GM19238 (cell line): ENCODE measurements around the gene HTT.
A peak's percentile ranks its signal among the peaks of the same experiment; 100 is the strongest.

Experiments
- DNase-seq: peaks from one replicate; pipeline ENCODE4 v3.0.0; 2011; ENCODE audit warnings: low spot score; ENCODE audit not compliant: insufficient read length

The HTT gene

DNA sequence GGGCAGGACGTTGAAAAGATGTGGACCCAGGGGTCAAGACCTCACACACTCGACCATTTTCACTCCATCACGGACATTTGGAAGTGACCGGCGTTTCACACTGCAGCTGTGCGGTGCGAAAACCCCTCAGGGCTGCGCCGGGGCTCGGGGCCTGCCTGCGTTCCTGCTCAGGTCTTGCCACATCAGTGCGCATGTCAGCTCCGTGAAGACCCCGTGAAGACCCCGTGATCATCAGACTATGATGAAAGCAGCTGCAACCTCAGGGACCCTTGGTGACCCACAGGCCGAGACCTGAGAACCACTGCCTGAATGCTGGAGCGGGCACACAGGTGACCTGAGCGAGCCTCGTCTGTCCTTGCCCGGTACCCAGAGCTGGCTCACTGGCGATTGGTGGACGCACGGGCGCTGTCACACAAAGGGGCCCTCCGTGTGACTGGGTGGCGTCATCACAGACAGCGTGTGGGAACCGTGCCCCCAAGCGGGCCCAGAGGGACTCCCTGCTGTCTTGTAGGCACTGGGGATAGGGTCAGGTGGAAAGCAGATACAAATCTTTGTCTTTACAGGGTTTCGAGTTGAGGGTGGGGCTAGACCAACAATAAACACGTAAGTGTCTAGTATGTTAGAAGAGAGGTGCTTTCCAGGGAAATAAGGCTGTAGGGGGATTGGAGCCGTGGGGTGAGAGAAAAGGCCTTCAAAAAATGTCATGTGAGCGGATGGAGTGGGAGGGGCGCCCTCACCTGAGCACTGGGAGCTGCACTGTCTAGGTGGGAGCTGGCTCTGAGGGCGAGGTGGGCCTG is 187.1 kb downstream of the HTT start:
- no peak for DNase-seq

DNA sequence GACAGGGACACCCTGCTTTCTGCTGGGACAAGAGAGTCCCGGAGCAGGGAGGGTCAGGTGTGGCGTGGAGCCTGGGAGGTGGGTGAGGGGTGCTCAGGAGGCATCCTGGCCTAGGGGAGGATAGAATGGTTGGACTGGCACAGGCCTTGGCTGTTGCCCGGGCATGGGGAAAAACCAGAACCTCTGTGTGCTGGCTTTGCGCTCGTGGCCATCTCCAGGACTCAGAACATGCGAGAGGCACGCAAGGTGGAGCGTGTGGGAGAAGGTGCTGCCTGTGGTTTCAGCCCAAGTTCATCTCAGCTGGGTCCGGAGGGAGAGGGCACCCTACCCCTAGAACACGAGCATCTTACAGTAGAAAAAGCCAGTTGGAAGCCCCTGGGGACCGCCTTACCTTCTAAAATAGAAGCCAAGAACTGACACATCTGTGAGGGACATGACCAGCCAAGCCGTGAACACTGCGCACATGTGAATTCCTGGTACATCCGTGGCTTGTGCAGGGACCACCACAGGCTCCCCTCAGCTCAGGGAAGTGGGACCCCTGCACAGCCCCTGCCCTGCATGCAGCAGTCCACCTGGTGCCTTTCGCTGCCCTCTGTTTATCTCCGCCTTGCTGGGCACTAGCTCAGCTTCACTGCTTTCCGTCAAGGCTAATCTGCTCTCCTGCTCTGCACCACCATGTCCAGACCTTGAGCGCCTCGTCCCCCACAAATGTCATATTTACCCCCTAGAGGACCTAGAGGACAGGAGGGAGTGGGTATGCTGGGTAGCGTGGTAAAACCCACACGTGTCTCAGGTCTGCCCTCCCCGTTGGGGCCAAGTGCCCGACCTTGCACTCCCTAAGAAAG is 187.9 kb downstream of the HTT start:
- no peak for DNase-seq

DNA sequence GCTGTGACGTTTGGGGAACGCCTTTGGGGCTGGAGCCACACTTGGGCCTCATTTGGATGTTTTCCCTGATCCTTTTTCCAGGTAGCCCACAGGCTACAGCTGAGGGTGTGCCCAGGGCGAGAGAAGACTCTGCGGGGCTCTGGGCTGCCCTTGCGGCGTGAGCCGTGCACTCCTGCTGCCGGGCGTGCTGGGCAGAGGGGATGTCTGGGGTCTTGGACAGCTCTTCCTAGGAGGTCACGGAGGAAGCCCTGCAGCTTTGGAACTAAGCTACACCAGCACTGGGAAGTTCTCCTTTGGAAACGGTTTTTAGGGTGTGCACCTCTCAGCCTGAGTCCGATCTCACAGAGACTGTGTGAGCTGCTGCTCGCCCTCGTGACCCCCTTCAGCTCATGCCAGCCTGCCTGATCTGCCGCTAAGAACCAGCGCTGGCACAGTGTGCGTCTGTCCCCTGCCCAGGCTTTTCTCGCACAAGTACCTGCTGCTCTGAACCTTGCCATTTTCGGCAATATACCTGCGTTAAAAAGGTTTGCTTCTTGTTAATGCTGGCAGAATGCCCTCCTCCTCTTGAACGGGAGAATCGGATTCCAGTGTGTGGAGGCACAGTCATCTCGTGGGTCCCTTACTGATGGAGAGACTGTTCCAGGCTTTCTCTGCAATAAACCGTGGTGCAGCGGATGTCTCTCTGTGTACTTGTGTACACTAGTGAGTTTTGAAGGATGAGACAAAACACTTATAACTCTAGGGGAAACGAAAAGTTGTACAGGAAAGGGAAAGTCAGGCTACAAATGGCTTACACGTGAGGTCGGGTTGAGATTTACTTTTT is 188.8 kb downstream of the HTT start:
- DNase-seq, result no peak

DNA sequence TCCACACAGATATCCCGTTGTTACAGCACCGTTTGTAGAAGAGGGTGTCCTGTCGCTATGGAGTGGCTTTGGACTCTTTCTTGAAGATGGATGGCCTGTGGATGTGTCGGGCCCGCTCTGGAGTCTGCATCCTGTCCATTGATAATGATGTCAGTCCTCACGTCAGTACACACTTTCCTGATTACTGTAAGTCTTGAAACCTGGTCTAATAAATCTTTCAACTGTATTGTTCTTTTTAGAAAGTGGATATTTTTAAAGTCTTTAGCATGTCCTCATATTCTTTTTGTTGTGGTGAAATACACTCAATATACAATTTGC is 189.4 kb downstream of the HTT start:
- no peak for DNase-seq

DNA sequence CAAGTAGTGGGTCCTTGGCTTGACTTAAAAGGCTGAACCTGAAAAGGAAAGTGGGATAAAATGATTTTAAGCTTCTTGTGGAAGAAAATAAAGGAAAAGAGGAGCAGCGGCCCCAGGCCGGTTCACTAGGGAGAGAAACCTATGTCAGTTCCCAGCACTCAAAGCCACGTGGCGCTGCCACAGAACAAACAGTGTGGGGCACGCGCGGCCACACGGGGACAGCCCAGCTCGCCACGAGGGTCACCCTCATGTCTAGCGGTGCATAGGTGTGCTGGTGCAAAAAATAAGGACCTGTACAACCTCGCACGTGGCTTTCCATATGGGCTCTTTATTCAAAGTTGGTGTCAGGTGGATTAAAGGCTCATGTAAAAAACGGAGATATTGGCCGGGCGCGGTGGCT is 191.6 kb downstream of the HTT start:
- no peak for DNase-seq

DNA sequence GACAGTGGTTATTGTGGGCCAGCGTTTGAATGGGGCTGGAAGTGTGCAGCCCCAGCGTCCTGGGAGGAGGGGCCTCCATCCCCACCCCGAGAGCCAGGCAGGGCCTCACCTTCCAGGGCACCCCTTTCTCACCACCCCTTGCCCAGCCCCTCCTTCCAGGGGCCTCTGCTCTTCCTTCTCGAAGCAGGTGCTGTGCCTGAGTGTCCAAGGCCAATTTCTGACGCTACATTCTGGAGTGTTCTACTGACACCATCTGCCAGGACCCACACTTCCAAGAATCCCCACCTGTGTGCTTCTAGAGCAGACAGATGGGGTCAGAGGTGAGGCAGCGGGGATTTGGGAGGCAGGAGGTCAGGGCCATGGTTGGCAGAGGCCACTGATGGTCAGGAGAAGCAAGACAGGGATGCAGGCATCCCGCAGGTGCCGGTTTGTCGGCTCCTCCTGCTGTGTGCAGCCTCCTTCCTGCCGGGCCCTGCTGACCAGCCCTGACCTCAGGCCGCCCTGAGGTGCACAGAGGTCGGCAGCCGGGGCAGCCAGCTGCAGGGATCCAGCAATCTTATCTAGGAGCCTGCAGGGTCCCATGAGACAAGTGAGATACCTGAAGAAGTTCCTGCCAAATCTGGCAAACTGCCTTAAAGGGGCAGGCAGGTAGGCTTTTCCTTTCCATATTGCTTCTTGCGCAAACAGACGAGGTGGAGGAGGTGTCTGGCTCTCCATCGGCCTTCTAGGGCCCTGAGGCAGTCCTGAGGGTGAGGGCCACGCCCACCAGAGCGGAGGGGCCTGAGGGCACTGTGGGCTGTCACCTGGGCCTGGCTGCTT is 193.3 kb downstream of the HTT start:
- DNase-seq, result no peak

DNA sequence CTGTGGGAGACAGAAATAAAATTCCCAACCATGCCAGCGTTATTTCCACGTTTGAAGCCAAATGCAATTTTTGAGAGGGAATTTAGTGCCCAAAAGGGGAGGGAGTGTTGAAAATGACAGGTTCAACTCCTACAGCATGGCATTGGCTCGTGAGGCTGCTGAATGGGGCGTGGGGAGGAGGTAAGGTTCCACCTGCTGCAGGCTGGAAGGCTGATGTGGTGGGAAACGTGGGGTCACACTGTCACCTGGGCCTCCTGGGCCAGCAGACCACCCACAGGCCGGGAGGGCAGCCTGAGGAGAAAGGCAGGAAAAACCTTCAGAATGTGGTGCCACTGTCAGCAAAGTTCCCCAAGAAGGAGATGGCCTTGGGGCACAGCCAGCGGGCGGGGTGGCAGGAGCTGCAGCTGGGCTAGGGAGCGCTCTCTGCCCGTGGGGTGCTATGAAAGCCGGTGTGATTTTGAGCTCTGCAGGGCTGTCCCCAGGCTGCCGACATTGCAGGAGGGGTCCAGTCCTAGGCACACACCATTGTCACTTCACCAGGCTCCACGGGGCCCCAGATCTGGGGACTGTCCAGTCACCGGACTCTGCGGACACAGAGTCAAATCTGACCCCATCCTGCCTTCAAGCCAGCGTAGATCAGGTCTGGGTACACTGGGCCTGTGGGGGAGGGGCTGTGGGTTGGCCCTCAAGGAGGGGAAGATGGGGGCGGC is 194.1 kb downstream of the HTT start:
- no peak for DNase-seq

DNA sequence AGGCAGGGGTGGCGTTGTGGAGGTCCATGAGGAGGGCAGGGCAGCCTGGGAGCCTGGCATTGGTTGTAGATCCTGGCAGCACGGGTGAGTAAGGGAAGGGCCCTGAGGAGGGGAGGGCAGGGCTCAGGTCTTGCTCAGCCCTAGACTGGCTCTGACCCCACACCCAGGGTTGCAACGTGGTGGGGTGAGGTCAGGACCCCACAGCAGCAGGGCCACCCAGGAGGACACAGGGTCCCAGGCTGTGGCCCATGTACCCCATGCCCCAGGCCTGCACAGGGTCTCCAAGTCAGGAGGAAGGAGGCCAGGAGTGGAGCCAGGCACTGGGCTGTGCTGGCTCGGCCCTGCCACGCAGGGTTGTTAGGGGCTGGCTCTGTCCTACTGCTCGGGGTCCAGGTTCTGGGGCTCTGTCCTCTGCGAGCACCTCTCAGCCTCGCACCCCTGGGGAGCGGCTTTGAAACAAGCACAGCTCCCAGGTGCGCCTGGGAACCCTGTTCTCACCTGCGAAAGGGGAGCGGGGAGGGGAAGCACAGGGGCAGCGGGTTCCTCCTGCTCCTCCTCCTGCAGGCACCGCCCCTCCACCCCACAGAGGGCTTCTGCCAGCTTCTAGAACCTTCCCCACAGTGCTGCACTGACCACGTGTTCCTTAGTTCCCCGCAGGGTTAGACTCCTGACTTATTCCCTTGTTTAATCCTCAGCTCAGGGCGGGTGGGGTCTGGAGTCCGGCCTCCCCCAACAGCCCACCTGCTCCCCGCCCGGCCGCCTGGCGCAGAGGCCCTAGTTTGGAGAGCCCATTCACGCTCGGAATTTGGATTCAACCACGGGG is 194.8 kb downstream of the HTT start:
- DNase-seq, result no peak

DNA sequence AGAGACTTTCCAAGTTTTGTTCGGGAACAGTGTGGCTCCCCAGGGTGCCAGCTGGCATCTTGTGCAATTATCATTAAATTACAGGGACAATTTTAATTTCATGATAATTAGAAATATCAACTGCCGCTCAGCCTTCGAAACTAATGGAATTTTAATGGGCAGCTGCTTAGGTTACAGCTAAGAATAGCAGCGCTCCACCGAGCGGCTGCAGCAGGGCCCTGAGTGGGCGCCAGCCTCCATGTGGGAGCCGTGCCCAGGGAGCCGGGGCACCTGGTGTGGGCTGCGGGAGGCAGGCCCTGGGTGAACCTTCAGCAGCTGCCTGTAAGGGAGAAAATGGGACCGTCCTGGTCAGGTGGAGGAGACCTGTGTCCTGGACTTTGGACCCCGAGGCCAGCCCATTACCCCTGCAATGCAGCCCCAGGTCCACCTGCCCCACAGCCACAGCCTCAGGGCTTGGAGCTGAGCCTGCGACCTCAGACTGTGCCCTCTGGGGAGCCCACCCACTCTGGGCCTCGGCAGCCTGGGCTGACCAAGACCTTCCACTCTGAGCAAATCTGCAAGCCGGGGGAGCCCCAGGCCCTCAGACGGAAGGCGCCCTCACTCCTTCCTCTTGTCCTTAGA is 195.6 kb downstream of the HTT start:
- no peak for DNase-seq

DNA sequence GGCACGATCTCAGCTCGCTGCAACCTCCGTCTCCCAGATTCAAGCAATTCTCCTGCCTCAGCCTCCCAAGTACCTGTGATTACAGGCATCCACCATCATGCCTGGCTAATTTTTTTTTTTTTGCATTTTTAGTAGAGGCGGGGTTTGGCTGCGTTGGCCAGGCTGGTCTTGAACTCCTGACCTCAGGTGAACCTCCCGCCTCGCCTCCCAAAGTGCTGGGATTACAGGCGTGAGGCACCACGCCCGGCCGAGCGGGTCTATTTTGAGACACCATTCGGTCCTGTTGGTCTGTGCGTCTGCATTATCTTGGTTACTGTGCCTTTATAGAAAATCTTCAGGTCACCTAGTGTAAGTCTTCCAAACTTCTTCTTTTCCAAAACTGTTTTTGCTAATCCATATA is 196.7 kb downstream of the HTT start:
- no peak for DNase-seq

DNA sequence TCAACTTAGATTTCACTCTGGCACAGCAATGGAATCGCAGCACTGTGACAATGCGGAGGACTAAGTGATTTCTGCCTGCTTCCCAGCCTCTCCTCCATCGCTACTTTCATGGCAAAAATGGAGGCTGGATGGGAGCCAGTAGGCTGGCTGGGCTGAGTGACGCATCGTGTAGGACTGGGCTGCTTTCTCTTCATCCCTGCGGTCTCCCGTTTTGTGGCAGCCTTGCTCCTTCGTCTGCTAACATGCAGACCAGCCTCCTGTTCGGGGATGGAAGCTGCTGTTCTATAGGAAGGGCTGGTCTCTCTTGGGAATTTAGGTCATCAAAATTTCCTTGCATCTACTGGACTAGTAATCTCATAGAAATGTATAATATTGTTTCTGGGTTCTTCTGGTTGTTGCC is 202.5 kb downstream of the HTT start:
- DNase-seq, result no peak

DNA sequence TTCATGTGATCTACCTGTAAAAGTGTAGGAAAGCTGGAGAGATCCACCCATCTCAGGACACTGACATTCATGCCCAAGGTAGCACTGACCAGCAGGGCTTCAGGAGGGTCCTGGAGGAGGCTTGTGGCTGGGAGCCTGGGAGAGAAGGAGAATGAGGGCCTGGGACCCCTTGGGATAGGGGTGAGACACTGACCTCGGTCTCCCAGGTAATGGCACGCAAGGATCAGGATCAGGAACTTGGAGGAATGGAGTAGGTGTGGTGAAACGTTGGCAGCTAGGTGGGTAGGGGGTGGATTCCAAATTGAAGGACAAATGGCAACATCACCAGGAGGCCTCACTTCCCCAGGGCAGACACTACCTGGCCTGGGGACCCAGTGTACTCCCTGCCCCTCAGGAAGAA is 206.0 kb downstream of the HTT start:
- no peak for DNase-seq

DNA sequence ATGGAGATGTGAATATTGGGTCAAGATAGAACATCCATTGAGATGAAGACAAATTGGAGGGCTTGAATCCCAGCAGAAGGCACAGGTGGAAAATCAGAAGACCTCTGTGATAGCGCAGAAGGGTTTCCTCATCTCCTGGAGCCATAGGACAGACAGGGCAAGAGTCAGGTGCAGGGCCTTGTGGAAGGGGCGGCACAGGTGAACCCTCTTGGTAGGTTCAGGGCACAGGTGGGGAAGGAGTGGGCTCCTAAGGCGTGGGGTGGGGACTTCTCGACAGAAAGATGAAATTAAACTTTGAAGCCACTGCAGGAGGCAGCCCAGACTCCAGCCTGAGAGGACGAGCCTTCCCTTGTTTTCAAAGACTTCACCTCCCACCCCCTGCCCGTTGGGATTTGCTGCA is 209.0 kb downstream of the HTT start:
- DNase-seq, result no peak

DNA sequence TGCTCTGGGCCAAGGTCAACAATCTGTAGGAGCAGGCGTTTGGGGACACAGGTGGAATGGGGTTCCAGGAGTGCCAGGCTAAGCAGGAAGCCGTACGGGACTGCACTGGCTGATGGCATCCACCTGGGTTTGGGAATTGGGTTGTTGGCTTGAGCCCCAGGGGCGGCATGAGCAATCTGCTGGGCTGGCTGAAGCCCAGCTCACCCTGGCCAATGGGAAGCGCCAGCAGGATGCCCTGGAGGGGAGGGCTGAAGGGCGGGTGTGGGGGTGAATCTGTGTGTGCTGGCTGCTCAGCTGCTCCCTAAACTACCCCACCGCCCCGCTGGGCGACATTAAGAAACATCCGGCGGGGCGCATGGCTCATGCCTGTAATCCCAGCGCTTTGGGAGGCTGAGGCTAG is 209.4 kb downstream of the HTT start:
- DNase-seq, result no peak

DNA sequence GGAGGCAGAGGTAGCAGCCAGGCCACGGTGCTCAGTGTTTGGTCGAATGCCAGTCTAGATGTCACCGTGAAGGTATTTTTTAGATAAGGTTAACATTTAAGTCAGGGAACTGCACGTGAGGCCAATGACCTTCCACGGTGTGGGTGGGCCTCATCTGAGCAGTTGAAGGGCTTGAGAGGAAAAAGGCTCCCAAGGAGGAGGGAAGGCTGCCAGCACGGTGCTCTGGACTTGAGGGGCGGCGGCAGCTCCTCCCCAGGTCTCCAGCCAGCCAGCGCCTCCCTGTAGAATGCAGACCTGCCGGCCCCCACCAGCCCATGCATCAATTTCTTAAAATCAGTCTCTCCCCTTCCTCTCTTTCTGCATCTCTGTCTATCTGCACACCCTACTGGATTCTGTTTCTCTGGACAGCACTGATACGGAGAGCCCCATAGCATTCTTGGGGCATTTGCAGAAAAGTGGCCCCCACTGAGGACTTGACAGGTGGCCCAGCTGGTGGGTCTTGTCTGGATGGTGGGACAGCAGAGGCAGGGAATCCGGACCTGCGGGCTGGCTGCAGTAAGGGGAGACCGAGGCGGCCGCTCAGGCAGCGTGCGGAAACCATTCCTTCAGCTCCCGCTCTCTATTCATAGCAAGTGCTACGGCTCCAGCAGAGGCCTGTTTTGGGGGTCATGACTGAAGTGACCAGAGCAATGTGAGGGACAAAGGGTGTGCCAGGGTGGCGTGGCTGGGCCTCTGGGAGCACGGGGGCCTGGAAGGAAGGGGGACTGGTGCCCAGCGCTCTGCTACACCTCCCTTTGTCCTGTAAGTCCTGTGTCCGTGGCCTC is 210.5 kb downstream of the HTT start:
- DNase-seq, result no peak

DNA sequence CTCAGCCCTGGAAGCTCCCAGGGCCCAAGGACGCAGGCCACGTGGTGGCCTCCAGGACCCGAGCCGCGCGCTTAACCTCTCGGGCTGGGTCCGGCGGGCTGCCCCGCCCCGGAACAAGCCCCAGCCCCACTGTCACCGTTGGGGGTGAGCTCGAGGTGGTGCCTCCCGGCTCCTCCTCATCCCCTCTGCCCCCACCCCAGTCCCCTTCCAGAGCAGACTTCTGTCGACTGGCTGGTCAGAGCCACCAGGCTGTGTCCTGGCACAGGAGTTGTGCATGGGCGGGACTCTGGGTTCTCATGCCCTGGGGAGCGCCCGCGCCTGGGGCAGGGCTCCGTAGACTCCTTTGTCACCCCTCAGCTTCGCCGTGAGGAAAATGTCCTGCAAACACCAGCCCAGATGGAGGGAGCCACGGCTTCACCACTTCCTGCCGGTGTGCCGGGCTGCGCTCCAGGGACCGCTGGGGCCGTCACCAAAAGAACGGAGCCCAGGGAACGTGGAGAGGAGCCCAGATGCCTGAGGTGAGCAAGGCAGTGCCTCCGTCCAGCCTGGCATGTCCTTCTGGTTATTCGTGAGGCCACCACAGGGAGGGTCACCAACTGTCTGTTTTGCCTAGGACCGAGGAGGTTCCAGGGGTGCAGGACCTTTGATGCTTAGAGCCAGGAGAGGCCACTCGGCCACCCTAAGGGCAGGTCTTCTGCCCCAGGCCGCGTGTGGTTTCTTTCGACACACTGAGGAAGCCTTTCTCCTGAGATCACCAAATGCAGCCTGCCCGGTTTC is 211.3 kb downstream of the HTT start:
- DNase-seq, result no peak

DNA sequence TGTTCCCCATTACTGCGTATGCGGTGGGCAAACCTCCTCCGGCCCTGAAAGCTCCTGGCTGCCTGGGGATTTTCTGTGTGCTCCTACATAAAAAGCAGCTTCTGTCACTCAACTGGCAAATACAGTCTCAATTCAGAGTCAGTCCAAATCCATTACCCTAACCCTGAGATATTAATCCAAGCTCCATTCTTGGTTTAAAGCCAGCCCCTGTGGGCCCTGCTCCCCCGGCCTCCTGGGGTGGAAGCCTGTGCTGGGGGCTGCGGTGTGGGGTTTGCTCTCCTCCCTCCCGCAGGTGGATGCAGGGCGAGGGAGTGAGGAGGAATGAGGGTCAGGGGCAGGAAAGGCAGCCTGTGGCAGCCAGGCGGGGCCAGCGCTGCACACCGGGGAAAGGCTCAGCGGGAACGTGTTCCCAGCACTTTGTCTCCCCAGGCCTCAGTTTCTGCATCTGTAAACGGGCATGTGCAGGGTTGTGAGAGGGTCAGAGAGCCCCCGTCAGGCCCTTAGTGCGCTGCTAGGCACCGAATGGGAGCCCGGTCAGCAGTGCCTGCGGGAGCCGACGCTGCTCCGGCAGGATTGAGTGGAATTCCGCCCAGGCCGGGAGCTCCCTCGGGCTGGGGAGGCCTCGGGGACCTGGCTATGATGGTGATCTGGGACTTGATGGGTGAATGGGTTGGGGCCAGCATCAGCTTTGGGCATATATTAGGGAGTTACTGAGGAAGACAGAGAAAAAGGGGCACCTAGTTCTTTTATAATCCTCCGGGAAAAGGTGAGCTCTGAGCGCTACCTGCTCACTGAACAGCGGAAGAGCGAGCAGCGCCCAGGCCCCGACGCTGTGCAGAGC is 212.1 kb downstream of the HTT start:
- DNase-seq, result peak; percentile 63
